Activated naive CD4-positive, alpha-beta T cell treated with Interleukin-2 at 50 U/mL for 16 hours (primary cell): ENCODE results near the gene FAM149A.

Experiments used
- DNase-seq: peaks from one replicate; pipeline ENCODE4 v3.0.0-alpha.2; 2020

The FAM149A gene

GRCh38 chr4:186105647-186106321 lies 1.3 kb downstream of the FAM149A start:
- no peak for DNase-seq

GRCh38 chr4:186107947-186108346 lies 3.4 kb downstream of the FAM149A start:
- DNase-seq = no peak

GRCh38 chr4:186108391-186108790 lies 3.9 kb downstream of the FAM149A start:
- DNase-seq = no peak

GRCh38 chr4:186109245-186109644 lies 4.7 kb downstream of the FAM149A start:
- DNase-seq = no peak

GRCh38 chr4:186116697-186117096 lies 12.2 kb downstream of the FAM149A start:
- DNase-seq = no peak

GRCh38 chr4:186118582-186118981 lies 14.1 kb downstream of the FAM149A start:
- no peak for DNase-seq

- DNase-seq = no peak
Measured at GRCh38 chr4:186121057-186121456, 16.6 kb downstream of the FAM149A start.

GRCh38 chr4:186128842-186129241 lies 24.3 kb downstream of the FAM149A start:
- no peak for DNase-seq

- DNase-seq = no peak
Measured at GRCh38 chr4:186131935-186132334, 27.4 kb downstream of the FAM149A start.

GRCh38 chr4:186132577-186133242 lies 28.2 kb downstream of the FAM149A start:
- DNase-seq = no peak

- DNase-seq = no peak
Measured at GRCh38 chr4:186134257-186134656, 29.8 kb downstream of the FAM149A start.

GRCh38 chr4:186134861-186135260 lies 30.4 kb downstream of the FAM149A start:
- no peak for DNase-seq

GRCh38 chr4:186137196-186137794 lies 32.8 kb downstream of the FAM149A start:
- no peak for DNase-seq

GRCh38 chr4:186144198-186144945 lies 39.9 kb downstream of the FAM149A start:
- DNase-seq = no peak

GRCh38 chr4:186144946-186145569 lies 40.6 kb downstream of the FAM149A start:
- peak; percentile 9 for DNase-seq

GRCh38 chr4:186146458-186146857 lies 42.0 kb downstream of the FAM149A start:
- no peak for DNase-seq

GRCh38 chr4:186148336-186148975 lies 44.0 kb downstream of the FAM149A start:
- no peak for DNase-seq

- DNase-seq = no peak
Measured at GRCh38 chr4:186149872-186150271, 45.4 kb downstream of the FAM149A start.

GRCh38 chr4:186150926-186151325 lies 46.4 kb downstream of the FAM149A start:
- DNase-seq = no peak

- no peak for DNase-seq
Measured at GRCh38 chr4:186151499-186151898, 47.0 kb downstream of the FAM149A start.

- DNase-seq = no peak
Measured at GRCh38 chr4:186158021-186158813, 53.7 kb downstream of the FAM149A start.

- DNase-seq = no peak
Measured at GRCh38 chr4:186158966-186159365, 54.5 kb downstream of the FAM149A start.
